PC-3 (cell line): ENCODE measurements around the gene ACOXL. TPM values are rescaled to one million over a fixed set of nuclear protein-coding genes. Genes with fewer than 3 reads are reported as not detected.
"Not testable (repeated sequence)": the region's sequence is repeated elsewhere in the genome, so short reads cannot be mapped to it uniquely, and the experiment has no call there.

ENCODE experiments used
- ATAC-seq: fragments of 200-7000 bp; cut with Tn5 transposase; 2 replicates; pipeline ENCODE4 v1.9.1; 2020; ENCODE audit warnings: mild to moderate bottlenecking, moderate library complexity
- BruUV-seq: library from RNA; stranded (reverse); fragments of 400-500 nt; replicated peaks from 2 replicates; lab custom pipeline; 2021; lab: Mats Ljungman, UMichigan
- CTCF ChIA-PET: fragments of 300-600 bp; sonication (Branson Sonifier 250); formaldehyde crosslinking; loops from one replicate; lab custom pipeline; 2022; ENCODE audit warnings: antibody characterized with exemption; lab: Charles Lee
- POLR2A ChIA-PET: fragments of 300-600 bp; sonication (Branson Sonifier 250); formaldehyde crosslinking; loops from one replicate; lab custom pipeline; 2022; ENCODE audit warnings: antibody characterized with exemption; ENCODE audit not compliant: unreplicated experiment; lab: Charles Lee
- DNase-seq: peaks from one replicate; pipeline ENCODE4 v3.0.0-alpha.2; 2015
- H2AFZ ChIP-seq: fragments of 300-600 bp; sonication (generic); 2 replicates; pipeline ENCODE4 v1.6.0; 2016; ENCODE audit warnings: antibody characterized with exemption, low read length
- H3F3A ChIP-seq: fragments of 300-600 bp; sonication (generic); one replicate; pipeline ENCODE4 v1.6.0; 2017; ENCODE audit warnings: antibody characterized with exemption, low read length, control low read depth, mild to moderate bottlenecking; ENCODE audit not compliant: unreplicated experiment
- H3K27ac ChIP-seq: fragments of 300-600 bp; sonication (generic); 2 replicates; pipeline ENCODE4 v1.5.1; 2016; ENCODE audit warnings: mild to moderate bottlenecking, low read length
- H3K27me3 ChIP-seq: fragments of 300-600 bp; sonication (generic); 2 replicates; pipeline ENCODE4 v1.6.1; 2016; ENCODE audit warnings: low read length, mixed read lengths
- H3K36me3 ChIP-seq: fragments of 300-600 bp; sonication (generic); 2 replicates; pipeline ENCODE4 v1.6.1; 2016; ENCODE audit warnings: low read depth, mixed run types, low read length, mixed read lengths
- H3K4me1 ChIP-seq: fragments of 300-600 bp; sonication (generic); 2 replicates; pipeline ENCODE4 v1.5.1; 2016; ENCODE audit warnings: low read length; ENCODE audit not compliant: insufficient read depth
- H3K4me2 ChIP-seq: fragments of 300-600 bp; sonication (generic); 2 replicates; pipeline ENCODE4 v1.6.0; 2016; ENCODE audit warnings: low read length
- H3K4me3 ChIP-seq: fragments of 300-600 bp; sonication (generic); 2 replicates; pipeline ENCODE4 v1.5.1; 2016; ENCODE audit warnings: mild to moderate bottlenecking, low read length, mixed read lengths
- H3K79me2 ChIP-seq: fragments of 300-600 bp; sonication (generic); 2 replicates; pipeline ENCODE4 v1.6.1; 2017; ENCODE audit warnings: low read length, mixed read lengths
- H3K9ac ChIP-seq: fragments of 300-600 bp; sonication (generic); 2 replicates; pipeline ENCODE4 v1.6.0; 2016; ENCODE audit warnings: mild to moderate bottlenecking, low read length
- H3K9me2 ChIP-seq: fragments of 300-600 bp; sonication (generic); replicated peaks from 2 replicates; pipeline ENCODE4 v1.6.1; 2016; ENCODE audit warnings: mixed run types, low read length, mixed read lengths
- H3K9me3 ChIP-seq: fragments of 300-600 bp; sonication (generic); 2 replicates; pipeline ENCODE4 v1.6.1; 2016; ENCODE audit warnings: low read length, mixed read lengths
- H4K20me1 ChIP-seq: fragments of 300-600 bp; sonication (generic); 2 replicates; pipeline ENCODE4 v1.6.1; 2016; ENCODE audit warnings: low read length, mixed read lengths
- EZH2 ChIP-seq: fragments of 300-600 bp; sonication (generic); IDR thresholded peaks from one replicate; pipeline ENCODE4 v1.6.1; 2017; ENCODE audit warnings: antibody characterized with exemption, mild to moderate bottlenecking, low read length; ENCODE audit not compliant: unreplicated experiment
- EZH2phosphoT487 ChIP-seq: fragments of 300-600 bp; sonication (generic); IDR thresholded peaks from 2 replicates; pipeline ENCODE4 v1.6.1; 2018; ENCODE audit warnings: mild to moderate bottlenecking, antibody characterized with exemption, low read length, borderline replicate concordance
- intact Hi-C: fragments of 100-400 bp; cut with micrococcal nuclease; formaldehyde crosslinking; loops from 2 replicates; pipeline ENCODE4 v1.9.0; 2023
- total RNA-seq: library from RNA; depleted of rRNA; stranded (reverse); fragments of >200 nt; gene quantifications from 2 replicates; pipeline ENCODE4 v1.2.3, GENCODE V29; 2014
- TF ChIP-seq, protein P1 (sequence below): fragments of 300-600 bp; sonication (generic); conservative IDR thresholded peaks from 2 replicates; pipeline ENCODE4 v1.5.1; 2017; ENCODE audit warnings: antibody characterized with exemption, low read depth, mild to moderate bottlenecking, low read length

Gene ACOXL
- total RNA-seq, 1 experiment from 2014 or later = 16.3 TPM

DNA sequence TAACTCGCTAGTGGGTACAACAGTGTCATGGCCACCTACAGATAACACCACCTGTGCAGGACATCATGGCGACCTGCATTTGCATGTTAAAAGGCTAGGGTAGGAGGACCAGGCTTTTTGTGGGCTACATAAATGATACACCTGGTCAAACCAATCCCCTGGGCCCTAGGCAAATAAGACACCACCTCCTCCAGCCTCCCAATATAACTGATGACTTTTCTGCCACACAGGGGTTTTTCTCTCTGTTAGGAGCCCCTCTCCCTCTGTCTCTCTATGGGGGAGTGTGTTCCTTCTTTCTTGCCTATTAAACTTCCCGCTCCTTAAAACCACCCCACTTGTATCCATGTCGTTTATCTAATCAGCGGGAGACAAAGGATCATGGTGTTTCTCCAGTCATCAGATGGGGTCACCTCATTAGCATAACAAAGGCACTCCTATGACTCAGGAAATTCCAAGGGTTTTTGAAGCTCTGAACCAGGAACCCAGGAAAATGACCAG is 43.7 kb upstream of the ACOXL start:
- POLR2A ChIA-PET = no interaction called here
- Histone ChIP-seq H3K9me3 (no peaks in the 10 kb centered on the region; the same call in 1 of the 2 replicates), H3K36me3 (no peaks in the 10 kb centered on the region), H2AFZ (no peak overlapping the region), H3K4me2 (no peak overlapping the region), H3K79me2 (no peaks in the 10 kb centered on the region), H3K27me3 (no peaks in the 10 kb centered on the region), H3F3A (no peaks in the 10 kb centered on the region), H4K20me1 (no peaks in the 10 kb centered on the region), H3K4me1 (no peaks in the 10 kb centered on the region), H3K9me2 (no peaks in the 10 kb centered on the region), H3K9ac (no peak overlapping the region), H3K27ac (no peak overlapping the region), H3K4me3 (no peak overlapping the region)
- ATAC-seq = no peak
- no peak for DNase-seq
- CTCF ChIA-PET = no interaction called here
- no TSS peak for BruUV-seq
- TF ChIP-seq EZH2phosphoT487 (no peak), EZH2 (no peak)
- TF ChIP-seq, protein P1, sequence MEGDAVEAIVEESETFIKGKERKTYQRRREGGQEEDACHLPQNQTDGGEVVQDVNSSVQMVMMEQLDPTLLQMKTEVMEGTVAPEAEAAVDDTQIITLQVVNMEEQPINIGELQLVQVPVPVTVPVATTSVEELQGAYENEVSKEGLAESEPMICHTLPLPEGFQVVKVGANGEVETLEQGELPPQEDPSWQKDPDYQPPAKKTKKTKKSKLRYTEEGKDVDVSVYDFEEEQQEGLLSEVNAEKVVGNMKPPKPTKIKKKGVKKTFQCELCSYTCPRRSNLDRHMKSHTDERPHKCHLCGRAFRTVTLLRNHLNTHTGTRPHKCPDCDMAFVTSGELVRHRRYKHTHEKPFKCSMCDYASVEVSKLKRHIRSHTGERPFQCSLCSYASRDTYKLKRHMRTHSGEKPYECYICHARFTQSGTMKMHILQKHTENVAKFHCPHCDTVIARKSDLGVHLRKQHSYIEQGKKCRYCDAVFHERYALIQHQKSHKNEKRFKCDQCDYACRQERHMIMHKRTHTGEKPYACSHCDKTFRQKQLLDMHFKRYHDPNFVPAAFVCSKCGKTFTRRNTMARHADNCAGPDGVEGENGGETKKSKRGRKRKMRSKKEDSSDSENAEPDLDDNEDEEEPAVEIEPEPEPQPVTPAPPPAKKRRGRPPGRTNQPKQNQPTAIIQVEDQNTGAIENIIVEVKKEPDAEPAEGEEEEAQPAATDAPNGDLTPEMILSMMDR = no peak
- intact Hi-C loops = no loop called here

DNA sequence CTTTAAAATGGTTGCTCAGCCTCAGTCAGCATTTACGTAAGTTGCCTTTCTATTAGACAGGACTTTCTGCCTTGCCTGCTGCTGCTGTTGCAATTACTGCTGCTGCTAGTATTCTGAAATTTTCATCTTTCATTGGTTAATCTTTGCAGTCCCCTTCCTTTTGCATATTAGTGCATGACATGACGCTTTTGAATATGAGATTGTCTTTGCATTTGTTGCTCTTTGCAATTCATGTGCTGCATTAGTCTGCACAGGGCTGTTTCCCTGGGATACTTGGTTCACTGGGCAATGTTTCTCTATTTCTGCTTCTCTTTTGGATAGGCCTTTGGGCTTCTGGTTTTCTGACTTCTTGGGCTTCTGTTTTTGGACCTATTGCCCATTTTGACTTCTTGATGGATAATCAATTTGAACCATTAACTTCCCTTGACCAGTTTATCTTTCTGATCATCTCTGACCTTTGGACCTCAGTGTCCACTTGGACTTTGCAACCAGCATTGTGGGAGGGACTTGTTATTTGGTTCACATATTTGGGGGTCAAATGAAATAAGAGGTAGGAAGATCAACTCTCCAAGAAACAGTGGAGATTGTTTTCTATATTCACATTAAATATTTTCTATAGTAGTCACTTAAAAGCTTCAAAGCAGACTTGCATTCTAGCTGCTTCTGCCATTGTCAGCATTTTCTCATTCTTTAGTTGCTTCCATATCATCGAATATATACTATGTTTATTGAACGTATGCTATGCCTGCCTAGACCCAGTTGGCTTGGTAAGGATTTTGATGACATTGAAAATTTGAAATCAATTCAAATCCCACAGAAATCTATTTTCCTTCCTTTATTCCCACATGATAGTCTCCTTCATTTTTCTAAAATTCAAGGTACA is 42.0 kb upstream of the ACOXL start:
- Histone ChIP-seq H3K9ac (no peak overlapping the region), H3F3A (no peaks in the 10 kb centered on the region), H3K27ac (no peak overlapping the region), H3K9me2 (no peaks in the 10 kb centered on the region), H3K4me1 (no peaks in the 10 kb centered on the region), H3K9me3 (no peaks in the 10 kb centered on the region; the same call in 1 of the 2 replicates), H4K20me1 (no peaks in the 10 kb centered on the region), H3K4me2 (no peak overlapping the region), H3K36me3 (no peaks in the 10 kb centered on the region), H2AFZ (no peak overlapping the region), H3K4me3 (no peak overlapping the region), H3K27me3 (no peaks in the 10 kb centered on the region), H3K79me2 (no peaks in the 10 kb centered on the region)
- ChIA-PET CTCF (no interaction called here), POLR2A (no interaction called here)
- DNase-seq (no peak), ATAC-seq (no peak)
- TF ChIP-seq EZH2phosphoT487 = no peak
- intact Hi-C loops = no loop called here
- no TSS peak for BruUV-seq

DNA sequence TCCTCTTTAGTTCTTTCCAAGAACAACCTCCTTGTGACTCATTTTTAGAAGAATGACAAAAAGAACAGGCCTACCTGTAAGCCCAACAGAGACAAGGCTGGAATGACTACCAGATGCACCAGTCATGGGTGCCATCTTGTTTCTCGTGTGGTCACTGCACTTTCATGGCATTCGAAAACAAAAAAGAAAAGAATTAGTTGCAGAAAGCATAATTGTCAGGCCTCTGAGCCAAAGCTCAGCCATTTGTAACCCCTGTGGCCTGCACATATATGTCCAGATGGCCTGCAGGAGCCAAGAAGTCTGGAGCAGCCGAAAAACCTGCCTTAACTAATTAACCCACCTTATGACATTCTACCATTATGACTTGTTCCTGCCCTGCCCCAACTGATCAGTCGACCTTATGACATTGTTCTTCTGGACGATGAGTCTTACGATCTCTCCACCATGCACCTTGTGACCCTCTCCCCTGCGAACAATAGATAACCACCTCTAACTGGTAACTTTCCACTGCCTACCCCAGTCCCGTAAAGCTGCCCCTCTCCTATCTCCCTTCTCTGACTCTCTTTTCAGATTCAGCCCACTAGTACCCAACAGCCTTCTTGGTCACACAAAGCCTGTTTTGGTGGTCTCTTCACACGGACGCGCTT is 40.6 kb upstream of the ACOXL start:
- BruUV-seq = no TSS peak
- H4K20me1 ChIP-seq = no peaks in the 10 kb centered on the region
- intact Hi-C loops = no loop called here
- no peak overlapping the region for H3K4me3 ChIP-seq
- no peak overlapping the region for H3K9ac ChIP-seq
- CTCF ChIA-PET = no interaction called here
- H3K9me2 ChIP-seq = no peaks in the 10 kb centered on the region
- no peaks in the 10 kb centered on the region for H3K79me2 ChIP-seq
- H3K36me3 ChIP-seq = no peaks in the 10 kb centered on the region
- no peak overlapping the region for H2AFZ ChIP-seq
- no peaks in the 10 kb centered on the region for H3K27me3 ChIP-seq
- H3K4me2 ChIP-seq = no peak overlapping the region
- H3K27ac ChIP-seq = no peak overlapping the region
- ATAC-seq = no peak
- H3K4me1 ChIP-seq = no peaks in the 10 kb centered on the region
- H3F3A ChIP-seq = no peaks in the 10 kb centered on the region
- POLR2A ChIA-PET = no interaction called here
- no peak for DNase-seq
- TF ChIP-seq, protein P1 = no peak
- TF ChIP-seq EZH2phosphoT487 = no peak
- TF ChIP-seq EZH2 = no peak
- no peaks in the 10 kb centered on the region; the same call in 1 of the 2 replicates for H3K9me3 ChIP-seq

DNA sequence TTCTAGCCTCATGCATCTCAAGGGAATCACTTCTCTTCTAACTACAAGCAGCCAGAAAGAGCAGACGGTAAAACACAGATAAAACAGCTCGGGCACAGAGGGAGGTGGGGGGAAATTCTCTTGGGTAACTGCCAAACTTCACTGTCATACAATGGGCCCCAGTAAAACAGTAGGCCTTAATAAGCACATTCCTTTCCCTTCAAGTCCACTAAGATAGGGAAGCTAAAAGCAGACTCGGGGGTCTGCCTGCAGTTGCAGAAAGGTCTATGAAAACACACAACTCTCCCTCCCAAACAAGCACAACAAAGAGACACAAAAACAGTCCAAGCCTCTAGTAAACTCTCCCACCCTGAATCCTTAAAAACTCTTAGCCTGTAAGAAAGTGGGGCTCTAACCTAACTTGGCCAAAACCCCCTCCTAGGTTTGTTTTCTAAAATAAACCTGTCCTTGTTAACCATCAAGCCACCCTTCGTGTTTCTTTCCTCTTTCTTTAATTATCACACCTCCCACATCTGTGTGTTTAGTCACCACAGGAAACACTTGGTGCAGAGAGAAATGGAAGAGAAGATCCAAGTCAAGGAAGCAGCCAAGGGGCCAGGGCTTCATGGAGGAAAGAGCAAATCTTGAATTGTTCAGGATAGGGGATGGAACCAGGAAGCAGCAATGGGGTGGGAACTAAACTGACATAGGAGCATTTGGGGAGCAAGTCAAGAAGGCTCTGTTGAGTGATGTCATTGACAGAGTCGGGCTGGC is 37.1 kb upstream of the ACOXL start:
- H3F3A ChIP-seq, CTCF ChIA-PET, H4K20me1 ChIP-seq, H3K9me3 ChIP-seq, H3K27ac ChIP-seq, H3K9me2 ChIP-seq, POLR2A ChIA-PET, H3K4me1 ChIP-seq, ATAC-seq, H2AFZ ChIP-seq, H3K36me3 ChIP-seq, H3K79me2 ChIP-seq, H3K27me3 ChIP-seq, DNase-seq, BruUV-seq, H3K4me3 ChIP-seq, intact Hi-C loops, H3K4me2 ChIP-seq, H3K9ac ChIP-seq: not testable (repeated sequence)
